Neuronal stem cell (in vitro differentiated cells): ENCODE data around the gene MRPL20.

ENCODE experiments used
- DNase-seq: peaks from one replicate; pipeline ENCODE4 v3.0.0-alpha.2; 2013; ENCODE audit warnings: low spot score
- H2AFZ ChIP-seq: one replicate; pipeline ENCODE4 v1.6.1; 2013; ENCODE audit warnings: mild to moderate bottlenecking, low read length, inconsistent platforms
- H2AK5ac ChIP-seq: 2 replicates; pipeline ENCODE4 v1.6.1; 2013; ENCODE audit warnings: low read depth, mild to moderate bottlenecking, inconsistent platforms, low read length, moderate library complexity, mixed read lengths
- H2BK120ac ChIP-seq: 2 replicates; pipeline ENCODE4 v1.6.1; 2013; ENCODE audit warnings: low read depth, mild to moderate bottlenecking, inconsistent platforms, low read length, moderate library complexity, mixed read lengths
- H2BK12ac ChIP-seq: one replicate; pipeline ENCODE4 v1.6.1; 2013; ENCODE audit warnings: low read length, inconsistent platforms
- H2BK15ac ChIP-seq: 2 replicates; pipeline ENCODE4 v1.6.1; 2013; ENCODE audit warnings: mild to moderate bottlenecking, low read length, inconsistent platforms, mixed read lengths
- H2BK5ac ChIP-seq: one replicate; pipeline ENCODE4 v1.6.1; 2013; ENCODE audit warnings: inconsistent platforms, mild to moderate bottlenecking, low read length, moderate library complexity
- H3K14ac ChIP-seq: one replicate; pipeline ENCODE4 v1.6.1; 2013; ENCODE audit warnings: low read length, inconsistent platforms
- H3K18ac ChIP-seq: 2 replicates; pipeline ENCODE4 v1.6.1; 2013; ENCODE audit warnings: low read length, inconsistent platforms
- H3K23ac ChIP-seq: 2 replicates; pipeline ENCODE4 v1.6.1; 2013; ENCODE audit warnings: low read depth, mild to moderate bottlenecking, mixed read lengths, low read length, inconsistent platforms; ENCODE audit not compliant: poor library complexity
- H3K27ac ChIP-seq: replicated peaks from 3 replicates; pipeline ENCODE4 v1.5.1; 2013; ENCODE audit warnings: low read length, inconsistent platforms
- H3K27me3 ChIP-seq, 3 experiments: 2 replicates each; pipeline ENCODE4 v1.6.1; 2013; ENCODE audit warnings: low read length in 3 of 3, mild to moderate bottlenecking in 2 of 3, inconsistent platforms in 1 of 3, low read depth in 1 of 3, mixed read lengths in 1 of 3, moderate library complexity in 1 of 3; ENCODE audit not compliant: control insufficient read depth in 3 of 3, insufficient read depth in 3 of 3
- H3K36me3 ChIP-seq, 2 donors: replicated peaks in 1 of 2; 2 replicates each; pipeline ENCODE4 v1.6.1; 2013; ENCODE audit warnings: low read length in 2 of 2; ENCODE audit not compliant: control insufficient read depth in 2 of 2, insufficient read depth in 2 of 2
- H3K4ac ChIP-seq: 2 replicates; pipeline ENCODE4 v1.6.1; 2013; ENCODE audit warnings: inconsistent platforms, mild to moderate bottlenecking, low read length, moderate library complexity
- H3K4me1 ChIP-seq, 2 donors: 1 replicate in 1 of 2; 2 replicates in 1 of 2; pipeline ENCODE4 v1.6.1; 2013; ENCODE audit warnings: low read length in 2 of 2, low read depth in 1 of 2; ENCODE audit not compliant: control insufficient read depth in 2 of 2, insufficient read depth in 1 of 2
- H3K4me2 ChIP-seq: one replicate; pipeline ENCODE4 v1.6.1; 2013; ENCODE audit warnings: mild to moderate bottlenecking, low read length, inconsistent platforms; ENCODE audit not compliant: insufficient read depth, poor library complexity, severe bottlenecking
- H3K4me3 ChIP-seq, 2 donors: 2 replicates each; pipeline ENCODE4 v1.5.1; 2013; ENCODE audit warnings: low read length in 2 of 2, mild to moderate bottlenecking in 2 of 2, inconsistent platforms in 1 of 2, moderate library complexity in 1 of 2
- H3K79me1 ChIP-seq: one replicate; pipeline ENCODE4 v1.6.1; 2013; ENCODE audit warnings: low read depth, mild to moderate bottlenecking, inconsistent platforms, low read length, moderate library complexity
- H3K9ac ChIP-seq: one replicate; pipeline ENCODE4 v1.6.1; 2013; ENCODE audit warnings: mild to moderate bottlenecking, low read depth, low read length, inconsistent platforms; ENCODE audit not compliant: poor library complexity
- H3K9me3 ChIP-seq, 2 donors: replicated peaks in 1 of 2; 2 replicates each; pipeline versions ENCODE3 to v1.6.1; 2013; ENCODE audit warnings: low read length in 2 of 2, mild to moderate bottlenecking in 2 of 2, inconsistent platforms in 1 of 2, low read depth in 1 of 2, mixed read lengths in 1 of 2, moderate library complexity in 1 of 2; ENCODE audit not compliant: control insufficient read depth in 2 of 2, insufficient read depth in 1 of 2
- H4K8ac ChIP-seq: one replicate; pipeline ENCODE4 v1.6.1; 2013; ENCODE audit warnings: low read depth, mild to moderate bottlenecking, inconsistent platforms, low read length, moderate library complexity
- H4K91ac ChIP-seq: one replicate; pipeline ENCODE4 v1.6.1; 2013; ENCODE audit warnings: low read length, low read depth, mild to moderate bottlenecking, inconsistent platforms; ENCODE audit not compliant: poor library complexity
- WGBS, 2 donors: extraction: QIAGEN DNeasy Blood & Tissue Kit; methylation state at CpG; one replicate each; pipeline ENCODE4 v1.1.7; 2013; ENCODE audit warnings: missing lambda C conversion rate in 2 of 2, mixed read lengths in 1 of 2; ENCODE audit not compliant: insufficient read length in 2 of 2, insufficient replicate concordance in 1 of 2; ENCODE audit errors: extremely low coverage in 2 of 2; 5-methylcytosine and 5-hydroxymethylcytosine counted together

MRPL20 gene

DNA sequence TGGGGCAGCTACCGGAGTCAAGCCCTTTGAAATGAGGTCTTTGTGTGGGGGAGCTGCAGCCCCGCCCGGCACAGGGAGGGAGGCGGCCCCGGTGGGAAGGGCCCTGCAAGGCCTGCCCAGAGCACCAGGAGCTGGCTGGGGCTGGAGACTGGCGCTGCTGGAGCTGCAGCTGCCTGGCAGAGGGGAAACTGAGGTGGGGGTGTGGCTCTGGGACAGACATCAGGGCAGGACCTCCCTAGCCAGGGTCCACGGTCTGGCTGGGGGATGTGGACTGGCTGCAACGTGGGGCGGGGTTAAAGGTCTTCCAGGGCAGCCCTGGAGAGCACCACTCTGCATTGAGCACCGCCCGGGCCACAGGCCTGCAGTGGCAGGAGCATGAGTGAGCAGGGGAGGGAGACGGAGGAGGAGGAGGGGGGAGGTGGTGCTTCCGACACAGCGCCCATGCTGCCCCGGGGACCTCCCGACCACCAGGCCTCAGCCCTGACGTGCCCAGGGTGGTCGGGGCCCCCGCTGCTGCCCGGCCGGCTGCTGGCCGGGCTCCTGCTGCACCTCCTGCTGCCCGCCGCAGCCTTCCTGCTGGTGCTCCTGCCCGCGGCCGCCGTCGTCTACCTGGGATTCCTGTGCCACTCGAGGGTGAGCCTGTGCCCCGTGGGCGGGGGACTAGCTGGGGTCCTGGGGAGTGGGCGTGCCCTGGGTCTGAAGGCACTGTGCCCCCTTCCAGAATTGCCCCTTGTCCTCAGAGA lies 18.8 kb upstream of the MRPL20 start:
- Histone ChIP-seq H3K9me3 (peaks cover 0 to 3% of the 10 kb centered on the region in 2 donors), H4K8ac (peak overlapping the region; percentile 70), H2BK15ac (peak overlapping the region; percentile 99), H3K27me3 (no peaks in the 10 kb centered on the region), H3K18ac (peak overlapping the region; percentile 99), H3K4me3 (no peak overlapping the region), H3K9ac (peak overlapping the region; percentile 84), H3K4me1 (peaks cover 21 to 43% of the 10 kb centered on the region in 2 donors), H3K14ac (peak overlapping the region; percentile 94), H3K23ac (peak overlapping the region; percentile 97), H2BK12ac (peak overlapping the region; percentile 95), H3K27ac (peak overlapping the region; percentile 58), H2BK5ac (peak overlapping the region; percentile 93), H3K4ac (peak overlapping the region; percentile 89), H3K79me1 (peaks cover 1% of the 10 kb centered on the region), H2BK120ac (peak overlapping the region; percentile 100), H3K36me3 (no peaks in the 10 kb centered on the region), H3K4me2 (peak overlapping the region; percentile 57), H4K91ac (peak overlapping the region; percentile 99), H2AFZ (peak overlapping the region; percentile 34), H2AK5ac (peak overlapping the region; percentile 100)
- no peak for DNase-seq
- no CpG with 5 or more reads among the region's 33 CpGs for WGBS, 2 donors

DNA sequence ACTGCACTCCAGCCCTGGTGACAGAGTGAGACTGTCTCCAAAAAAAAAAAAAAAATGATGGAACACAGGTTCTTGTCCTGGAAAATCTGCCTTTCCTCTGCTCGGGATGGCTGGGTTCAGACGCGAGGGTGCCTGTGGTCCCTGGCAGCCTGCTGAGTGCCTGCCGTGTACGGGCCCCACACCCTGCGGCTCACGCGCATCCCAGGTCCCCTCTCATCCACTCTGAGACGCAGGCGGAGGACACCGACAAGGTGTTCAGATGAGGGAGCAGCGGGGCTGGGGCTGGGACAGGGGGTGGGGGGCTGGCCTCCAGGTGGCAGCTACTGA lies 18.3 kb upstream of the MRPL20 start:
- Histone ChIP-seq H2BK5ac (peak overlapping the region; percentile 93), H3K18ac (peak overlapping the region; percentile 88), H3K36me3 (no peaks in the 10 kb centered on the region), H2BK120ac (peak overlapping the region; percentile 100), H2BK12ac (no peak overlapping the region), H3K4me2 (no peak overlapping the region), H3K27ac (no peak overlapping the region), H3K27me3 (no peaks in the 10 kb centered on the region), H4K91ac (no peak overlapping the region), H3K4me1 (peaks cover 23 to 42% of the 10 kb centered on the region in 2 donors), H3K14ac (no peak overlapping the region), H4K8ac (no peak overlapping the region), H3K4me3 (no peak overlapping the region), H3K9me3 (peaks cover 0 to 3% of the 10 kb centered on the region in 2 donors), H3K9ac (no peak overlapping the region), H2AFZ (no peak overlapping the region), H3K4ac (no peak overlapping the region), H2BK15ac (peak overlapping the region; percentile 99), H3K23ac (peak overlapping the region; percentile 97), H2AK5ac (peak overlapping the region; percentile 100), H3K79me1 (peaks cover 2% of the 10 kb centered on the region)
- DNase-seq = no peak
- WGBS, 2 donors = no CpG with 5 or more reads among the region's 12 CpGs

GRCh38 chr1:1424707-1425106 lies 17.6 kb upstream of the MRPL20 start:
- H3K27ac ChIP-seq = no peak overlapping the region
- no peak overlapping the region for H2AK5ac ChIP-seq
- no peak overlapping the region for H3K9ac ChIP-seq
- no peak overlapping the region for H4K91ac ChIP-seq
- H3K4ac ChIP-seq = no peak overlapping the region
- no peak overlapping the region for H2BK5ac ChIP-seq
- H3K23ac ChIP-seq = no peak overlapping the region
- peaks cover 0 to 3% of the 10 kb centered on the region in 2 donors for H3K9me3 ChIP-seq
- peaks cover 23 to 38% of the 10 kb centered on the region in 2 donors for H3K4me1 ChIP-seq
- peaks cover 3% of the 10 kb centered on the region for H3K79me1 ChIP-seq
- DNase-seq = no peak
- peak overlapping the region; percentile 18 for H3K4me2 ChIP-seq
- no peak overlapping the region for H3K18ac ChIP-seq
- no CpG with 5 or more reads among the region's 15 CpGs for WGBS, 2 donors
- H3K27me3 ChIP-seq = peaks cover 0 to 2% (median 0%) of the 10 kb centered on the region in 3 experiments
- no peak overlapping the region for H3K14ac ChIP-seq
- H2BK120ac ChIP-seq = no peak overlapping the region
- no peak overlapping the region for H2BK12ac ChIP-seq
- H4K8ac ChIP-seq = no peak overlapping the region
- H3K4me3 ChIP-seq = no peak overlapping the region
- peak overlapping the region; percentile 81 for H2BK15ac ChIP-seq
- H3K36me3 ChIP-seq = no peaks in the 10 kb centered on the region
- H2AFZ ChIP-seq = no peak overlapping the region

- no peak overlapping the region for H3K27ac ChIP-seq
- no peak overlapping the region for H3K14ac ChIP-seq
- no peak overlapping the region for H3K9ac ChIP-seq
These were observed 16.1 kb upstream of the MRPL20 start for GRCh38 chr1:1423245-1423597.

More at GRCh38 chr1:1423245-1423597, 16.1 kb upstream of the MRPL20 start:
- Histone ChIP-seq H3K36me3 (no peaks in the 10 kb centered on the region), H3K4me2 (no peak overlapping the region), H2AFZ (no peak overlapping the region), H3K4me1 (peaks cover 23 to 45% of the 10 kb centered on the region in 2 donors), H2BK15ac (no peak overlapping the region), H2BK5ac (no peak overlapping the region), H3K18ac (no peak overlapping the region), H4K91ac (no peak overlapping the region), H2BK12ac (no peak overlapping the region), H2AK5ac (no peak overlapping the region), H3K27me3 (peaks cover 0 to 3% (median 0%) of the 10 kb centered on the region in 3 experiments), H4K8ac (no peak overlapping the region), H3K4me3 (no peak overlapping the region), H3K9me3 (peaks cover 0 to 2% of the 10 kb centered on the region in 2 donors), H3K23ac (no peak overlapping the region), H3K4ac (no peak overlapping the region), H3K79me1 (peaks cover 3% of the 10 kb centered on the region), H2BK120ac (no peak overlapping the region)
- DNase-seq = no peak
- no CpG with 5 or more reads among the region's 7 CpGs for WGBS, 2 donors
